GM23248 (cell line): ENCODE results near the gene BAZ2B. TPM values are rescaled to one million over a fixed set of nuclear protein-coding genes. Genes with fewer than 3 reads are reported as not detected.
A peak's percentile ranks its signal among the peaks of the same experiment; 100 is the strongest.

Source experiments
- DNase-seq: peaks from one replicate; pipeline ENCODE4 v3.0.0-alpha.2; 2015
- H2AFZ ChIP-seq: fragments of 200-600 bp; sonication (generic); 2 replicates; pipeline ENCODE4 v1.6.1; 2016; ENCODE audit warnings: antibody characterized with exemption
- H3F3A ChIP-seq: fragments of 200-600 bp; sonication (generic); 2 replicates; pipeline ENCODE4 v1.6.1; 2016; ENCODE audit warnings: mild to moderate bottlenecking, antibody characterized with exemption, mixed run types; ENCODE audit not compliant: insufficient read depth
- H3K27ac ChIP-seq: fragments of 200-600 bp; sonication (generic); 2 replicates; pipeline ENCODE4 v1.5.1; 2016; ENCODE audit warnings: mild to moderate bottlenecking
- H3K27me3 ChIP-seq: fragments of 200-600 bp; sonication (generic); replicated peaks from 2 replicates; pipeline ENCODE4 v1.6.1; 2016; ENCODE audit warnings: mild to moderate bottlenecking; ENCODE audit not compliant: insufficient read depth
- H3K36me3 ChIP-seq: fragments of 200-600 bp; sonication (generic); 2 replicates; pipeline ENCODE4 v1.6.1; 2016; ENCODE audit warnings: low read depth, mild to moderate bottlenecking
- H3K4me1 ChIP-seq: fragments of 200-600 bp; sonication (generic); 2 replicates; pipeline ENCODE4 v1.6.1; 2016; ENCODE audit warnings: mild to moderate bottlenecking; ENCODE audit not compliant: insufficient read depth
- H3K4me2 ChIP-seq: fragments of 200-600 bp; sonication (generic); one replicate; pipeline ENCODE4 v1.6.1; 2016; ENCODE audit warnings: mild to moderate bottlenecking; ENCODE audit not compliant: unreplicated experiment
- H3K4me3 ChIP-seq: fragments of 200-600 bp; sonication (generic); 2 replicates; pipeline ENCODE4 v1.5.1; 2016; ENCODE audit warnings: mild to moderate bottlenecking
- H3K79me2 ChIP-seq: fragments of 200-600 bp; sonication (generic); 2 replicates; pipeline ENCODE4 v1.6.1; 2016; ENCODE audit warnings: mild to moderate bottlenecking; ENCODE audit not compliant: insufficient read depth
- H3K9ac ChIP-seq: fragments of 200-600 bp; sonication (generic); 2 replicates; pipeline ENCODE4 v1.6.1; 2016; ENCODE audit warnings: mild to moderate bottlenecking
- H3K9me2 ChIP-seq: fragments of 200-600 bp; sonication (generic); 2 replicates; pipeline ENCODE4 v1.6.1; 2016; ENCODE audit warnings: mixed run types, mild to moderate bottlenecking, moderate library complexity; ENCODE audit not compliant: insufficient read depth
- H3K9me3 ChIP-seq: fragments of 200-600 bp; sonication (generic); one replicate; pipeline ENCODE4 v1.6.1; 2017; ENCODE audit warnings: low read depth
- H4K20me1 ChIP-seq: fragments of 200-600 bp; sonication (generic); 2 replicates; pipeline ENCODE4 v1.6.0; 2016; ENCODE audit not compliant: insufficient read depth
- EZH2 ChIP-seq: fragments of 200-600 bp; sonication (generic); IDR thresholded peaks from 2 replicates; pipeline ENCODE4 v1.6.1; 2018; ENCODE audit warnings: antibody characterized with exemption, mild to moderate bottlenecking; ENCODE audit not compliant: insufficient read depth, poor library complexity, severe bottlenecking
- EZH2phosphoT487 ChIP-seq: fragments of 200-600 bp; sonication (generic); IDR thresholded peaks from 2 replicates; pipeline ENCODE4 v1.6.1; 2018; ENCODE audit warnings: antibody characterized with exemption, moderate library complexity, mild to moderate bottlenecking, low read depth; ENCODE audit not compliant: insufficient read depth
- WGBS, 2 experiments: methylation state at CpG; one replicate each; pipeline ENCODE4 v1.1.6; 2015 to 2017; ENCODE audit warnings: low lambda C conversion rate in 2 of 2, low coverage in 1 of 2; ENCODE audit errors: missing lambda C conversion rate in 2 of 2; 5-methylcytosine and 5-hydroxymethylcytosine counted together
- in situ Hi-C: fragments of 300-500 bp; cut with MboI; formaldehyde crosslinking; loops from 2 replicates; pipeline ENCODE4 v1.15.0; 2020
- polyA plus RNA-seq: library from polyadenylated mRNA; unstranded; fragments of >200 nt; fragmentation: Nextera tagmentation; extraction: Ambion mirVana; gene quantifications from 2 replicates; pipeline ENCODE4 v1.2.1, GENCODE V29; 2016
- total RNA-seq: library from RNA; depleted of rRNA; stranded (reverse); fragments of >200 nt; shearing (Covaris generic); gene quantifications from 2 replicates; pipeline ENCODE4 v1.2.3, GENCODE V29; 2014

The BAZ2B gene
- total and polyA plus RNA-seq, 2 experiments from 2014 or later: 17.0 to 20.5 TPM

DNA sequence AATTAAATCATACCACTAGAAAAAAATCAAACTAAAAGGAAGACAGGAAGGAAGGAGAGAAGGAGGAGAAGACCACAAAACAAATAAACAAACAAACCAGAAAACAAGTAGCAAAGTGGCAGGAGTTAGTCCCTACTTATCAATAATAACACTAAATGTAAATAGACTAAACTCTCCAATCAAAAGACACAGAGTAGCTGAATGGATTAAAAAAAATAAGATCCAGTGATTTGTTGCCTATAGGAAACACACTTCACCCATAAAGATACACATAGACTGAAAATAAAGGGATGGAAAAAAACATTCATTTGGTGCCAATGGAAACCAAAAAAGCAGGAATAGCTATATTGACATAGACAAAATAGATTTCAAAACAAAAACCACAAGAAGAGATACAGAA lies 23.4 kb upstream of the BAZ2B start:
- Histone ChIP-seq H3K4me2 (no peak overlapping the region), H3K4me1 (peaks cover 22% of the 10 kb centered on the region), H3K9me2 (no peaks in the 10 kb centered on the region), H3K27ac (no peak overlapping the region), H3K9me3 (no peaks in the 10 kb centered on the region), H4K20me1 (no peaks in the 10 kb centered on the region), H3K36me3 (no peaks in the 10 kb centered on the region), H3K79me2 (no peaks in the 10 kb centered on the region), H2AFZ (no peak overlapping the region), H3K4me3 (no peak overlapping the region), H3F3A (peaks cover 27% of the 10 kb centered on the region), H3K27me3 (no peaks in the 10 kb centered on the region), H3K9ac (no peak overlapping the region)
- in situ Hi-C loops: no loop called here
- DNase-seq: no peak
- TF ChIP-seq EZH2phosphoT487 (no peak), EZH2 (no peak)

DNA sequence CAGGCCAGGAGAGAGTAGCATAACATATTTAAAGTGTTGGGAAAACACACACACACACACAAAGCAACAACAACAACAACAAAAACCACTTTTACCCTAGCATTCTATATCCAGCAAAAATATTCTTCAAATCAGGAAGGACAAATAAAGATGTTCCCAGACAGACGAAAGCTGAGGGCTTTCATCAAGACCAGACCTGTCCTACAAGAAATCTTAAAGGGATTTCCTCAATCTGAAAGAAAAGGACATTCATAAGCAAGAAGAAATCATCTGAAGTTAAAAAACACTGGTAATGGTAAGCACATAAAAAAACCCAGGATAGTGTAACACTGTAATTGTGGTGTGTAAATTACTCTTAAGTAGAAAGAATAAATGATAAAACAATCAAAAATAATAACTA lies 22.7 kb upstream of the BAZ2B start:
- in situ Hi-C loops: no loop called here

DNA sequence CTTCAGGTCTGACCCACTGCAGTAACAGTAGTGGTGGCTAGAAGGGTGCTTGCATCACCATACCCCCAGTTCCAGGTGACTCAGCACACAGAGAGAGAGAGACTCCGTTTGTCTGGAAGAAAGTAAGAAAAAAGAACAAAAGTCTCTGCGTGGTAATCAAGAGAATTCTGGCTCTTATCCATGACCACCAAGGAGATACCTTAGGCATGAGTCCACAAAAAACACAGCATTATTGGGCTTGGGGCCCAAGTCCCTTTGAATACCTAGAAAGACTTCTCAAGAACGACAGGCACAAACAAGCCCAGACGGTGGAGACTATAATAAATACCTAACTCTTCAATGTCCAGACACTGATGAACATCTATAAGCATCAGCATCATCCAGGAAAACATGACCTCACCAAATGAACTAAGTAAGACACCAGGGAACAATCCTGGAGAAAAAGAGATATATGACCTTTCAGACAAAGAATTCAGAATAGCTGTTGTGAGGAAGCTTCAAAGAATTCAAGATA lies 21.7 kb upstream of the BAZ2B start:
- H3K27ac ChIP-seq: peak overlapping the region; percentile 69
- DNase-seq: peak; percentile 87
- H3K9me3 ChIP-seq: no peaks in the 10 kb centered on the region
- H3K27me3 ChIP-seq: no peaks in the 10 kb centered on the region
- no peaks in the 10 kb centered on the region for H3K36me3 ChIP-seq
- peaks cover 24% of the 10 kb centered on the region for H3K4me1 ChIP-seq
- 2 to 14% methylated on average over 4 of the region's 4 CpGs for WGBS, 2 experiments
- H3K79me2 ChIP-seq: no peaks in the 10 kb centered on the region
- in situ Hi-C loops: no loop called here
- H3K4me2 ChIP-seq: no peak overlapping the region
- H3K9me2 ChIP-seq: no peaks in the 10 kb centered on the region
- peak overlapping the region; percentile 2; the same call in 1 of the 2 replicates for H2AFZ ChIP-seq
- no peak for TF ChIP-seq EZH2
- TF ChIP-seq EZH2phosphoT487: no peak
- no peak overlapping the region for H3K9ac ChIP-seq
- no peaks in the 10 kb centered on the region for H4K20me1 ChIP-seq
- H3K4me3 ChIP-seq: no peak overlapping the region
- H3F3A ChIP-seq: peaks cover 34% of the 10 kb centered on the region

More for the DNA sequence above, 22.7 kb upstream of the BAZ2B start:
- Histone ChIP-seq H2AFZ (no peak overlapping the region), H3K9me3 (no peaks in the 10 kb centered on the region), H3K27ac (no peak overlapping the region), H3K36me3 (no peaks in the 10 kb centered on the region), H3K9me2 (no peaks in the 10 kb centered on the region), H4K20me1 (no peaks in the 10 kb centered on the region), H3K4me2 (no peak overlapping the region), H3K27me3 (no peaks in the 10 kb centered on the region), H3K9ac (no peak overlapping the region), H3K4me1 (peaks cover 24% of the 10 kb centered on the region), H3K4me3 (no peak overlapping the region), H3K79me2 (no peaks in the 10 kb centered on the region), H3F3A (peaks cover 34% of the 10 kb centered on the region)
- 54 to 81% methylated on average over 1 of the region's 1 CpG for WGBS, 2 experiments
- no peak for DNase-seq
- TF ChIP-seq EZH2phosphoT487 (no peak), EZH2 (no peak)

DNA sequence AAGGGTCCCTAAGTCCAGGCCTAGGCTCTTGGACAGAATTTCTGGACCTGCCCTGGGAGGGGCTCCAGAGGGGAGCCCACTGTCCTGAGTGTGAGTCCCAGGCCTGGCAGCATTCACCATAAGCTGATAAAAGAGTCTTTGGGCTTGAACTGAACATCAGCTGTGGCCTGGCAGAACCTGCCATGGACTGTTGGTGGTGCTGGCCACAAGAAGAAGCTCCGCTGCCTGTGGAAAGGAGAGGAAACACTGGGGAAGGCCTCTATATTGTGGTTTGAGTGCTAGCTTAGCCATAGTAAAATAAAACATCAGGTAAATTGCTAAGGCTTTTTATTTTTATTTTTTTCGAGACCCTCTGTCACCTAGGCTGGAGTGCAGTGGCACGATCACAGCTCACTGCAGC lies 20.9 kb upstream of the BAZ2B start:
- Histone ChIP-seq H3F3A (peaks cover 34% of the 10 kb centered on the region), H3K79me2 (no peaks in the 10 kb centered on the region), H3K9ac (no peak overlapping the region), H4K20me1 (no peaks in the 10 kb centered on the region), H3K4me2 (peak overlapping the region; percentile 10), H3K4me3 (no peak overlapping the region), H3K36me3 (no peaks in the 10 kb centered on the region), H2AFZ (no peak overlapping the region), H3K9me2 (no peaks in the 10 kb centered on the region), H3K4me1 (peaks cover 24% of the 10 kb centered on the region), H3K9me3 (no peaks in the 10 kb centered on the region), H3K27ac (peak overlapping the region; percentile 69), H3K27me3 (no peaks in the 10 kb centered on the region)
- DNase-seq: no peak
- 96% methylated on average over 3 of the region's 3 CpGs for WGBS, 2 experiments
- in situ Hi-C loops: no loop called here
- TF ChIP-seq EZH2phosphoT487 (no peak), EZH2 (no peak)
